T-helper 1 cell (primary cell): ENCODE measurements around the gene PRKCB.

Source experiments
- DNase-seq, 5 donors: peaks; one replicate each; pipeline ENCODE4 v3.0.0-alpha.2; 2012 to 2020

Gene PRKCB

DNA sequence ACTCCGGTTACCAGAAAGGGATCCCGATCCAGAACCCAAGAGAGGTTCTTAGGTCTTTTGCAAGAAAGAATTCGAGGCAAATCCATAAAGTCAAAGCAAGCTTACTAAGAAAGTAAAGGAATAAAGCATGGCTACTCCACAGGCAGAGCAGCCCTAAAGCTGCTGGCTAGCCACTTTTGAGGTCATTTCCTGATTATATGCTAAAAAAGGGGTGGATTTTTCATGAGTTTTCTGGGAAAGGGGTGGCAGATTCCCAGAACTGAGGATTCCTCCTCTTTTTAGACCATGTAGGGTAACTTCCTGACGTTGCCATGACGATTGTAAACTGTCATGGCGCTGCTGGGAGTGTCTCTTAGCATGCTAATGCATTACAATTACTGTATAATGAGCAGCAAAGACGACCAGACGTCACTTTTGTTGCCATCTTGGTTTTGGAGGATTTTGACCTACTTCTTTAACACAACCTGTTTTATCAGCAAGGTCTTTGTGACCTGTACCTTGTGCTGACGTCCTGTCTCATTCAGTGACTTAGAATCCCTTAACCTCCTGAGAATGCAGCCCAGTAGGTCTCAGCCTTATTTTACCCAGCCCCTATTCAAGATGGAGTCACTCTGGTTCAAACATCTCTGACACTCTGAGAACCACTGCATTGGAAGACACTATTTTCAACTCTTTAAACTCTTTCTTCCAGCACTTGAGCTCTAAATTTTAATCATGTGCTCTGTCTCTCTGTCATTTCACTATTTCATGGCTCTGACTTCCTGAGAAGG is 216.7 kb downstream of the PRKCB start:
- DNase-seq, result no peak

DNA sequence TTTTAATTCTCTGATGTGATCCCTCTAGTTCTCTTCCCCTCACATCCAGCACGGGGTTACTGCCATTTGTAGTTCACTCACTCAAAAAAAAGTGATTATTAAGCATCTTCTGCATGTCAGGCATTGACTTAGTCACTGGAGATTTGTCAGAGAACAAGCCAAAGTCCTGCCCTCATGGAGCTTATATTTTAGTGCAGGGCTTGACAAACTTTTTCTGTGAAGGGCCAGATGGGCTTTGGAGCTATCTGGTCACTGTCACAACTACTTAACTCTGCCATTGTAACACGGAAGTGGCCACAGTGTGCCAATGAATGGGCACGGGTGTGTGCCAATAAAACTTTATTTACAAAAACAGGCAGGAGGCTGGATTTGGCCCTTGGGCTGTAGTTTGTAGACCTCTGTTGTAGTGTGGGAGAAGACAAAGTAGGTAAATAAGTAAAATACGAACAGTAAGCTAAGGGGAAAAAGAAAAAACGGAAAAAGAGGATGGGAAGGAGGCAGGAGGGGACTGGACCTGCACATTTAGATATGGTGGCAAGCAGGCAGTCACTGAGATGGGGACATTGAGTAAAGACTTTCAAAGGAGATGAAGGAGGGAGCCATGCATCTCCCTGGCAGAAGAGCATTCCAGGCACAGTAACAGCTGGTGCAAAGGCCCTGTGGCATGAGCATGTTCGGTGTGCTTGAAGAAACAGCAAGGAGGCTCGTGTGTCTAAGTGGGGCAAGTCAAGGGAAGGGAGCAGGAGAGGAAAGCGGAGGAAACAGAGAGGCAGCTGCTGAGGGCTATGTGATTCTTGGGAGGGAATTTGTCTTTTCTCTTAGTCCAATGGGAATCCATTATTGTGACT is 217.5 kb downstream of the PRKCB start:
- DNase-seq, result no peak

DNA sequence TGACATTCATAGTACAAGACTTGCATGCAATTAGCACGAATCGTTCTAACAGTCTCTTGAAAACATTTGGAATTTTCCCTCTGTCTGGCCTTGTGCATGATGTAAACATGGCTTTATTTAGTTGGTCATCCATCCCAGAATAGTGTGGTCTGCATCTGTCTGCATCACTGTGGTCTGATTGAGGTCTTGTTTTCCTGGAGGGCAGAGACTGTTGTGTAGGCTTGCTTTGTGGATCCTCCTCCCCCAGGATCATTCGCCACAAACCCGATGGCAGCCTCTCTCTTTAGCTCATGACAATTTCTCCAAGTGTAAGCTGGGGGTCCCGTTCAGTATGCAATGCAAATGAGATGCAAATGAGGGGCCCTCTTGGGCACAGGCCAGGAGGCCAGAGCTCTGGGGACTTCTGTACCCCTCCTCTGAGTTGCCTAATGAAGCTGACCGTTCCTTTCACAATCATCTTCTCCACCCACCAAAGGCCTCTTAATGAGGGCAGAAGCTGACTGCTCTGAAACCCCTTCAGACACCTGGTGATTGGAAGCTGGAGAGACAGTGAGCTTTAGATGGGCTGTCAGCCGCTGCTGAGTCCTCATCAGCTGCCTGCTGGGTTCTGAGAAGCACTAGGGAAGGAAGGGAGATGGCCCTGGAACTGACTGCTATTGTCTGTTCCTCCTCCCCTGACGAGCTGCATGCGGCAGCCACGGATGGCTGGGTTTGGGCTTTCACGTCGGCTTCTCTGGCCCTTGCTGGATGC is 219.1 kb downstream of the PRKCB start:
- DNase-seq, result no peak

DNA sequence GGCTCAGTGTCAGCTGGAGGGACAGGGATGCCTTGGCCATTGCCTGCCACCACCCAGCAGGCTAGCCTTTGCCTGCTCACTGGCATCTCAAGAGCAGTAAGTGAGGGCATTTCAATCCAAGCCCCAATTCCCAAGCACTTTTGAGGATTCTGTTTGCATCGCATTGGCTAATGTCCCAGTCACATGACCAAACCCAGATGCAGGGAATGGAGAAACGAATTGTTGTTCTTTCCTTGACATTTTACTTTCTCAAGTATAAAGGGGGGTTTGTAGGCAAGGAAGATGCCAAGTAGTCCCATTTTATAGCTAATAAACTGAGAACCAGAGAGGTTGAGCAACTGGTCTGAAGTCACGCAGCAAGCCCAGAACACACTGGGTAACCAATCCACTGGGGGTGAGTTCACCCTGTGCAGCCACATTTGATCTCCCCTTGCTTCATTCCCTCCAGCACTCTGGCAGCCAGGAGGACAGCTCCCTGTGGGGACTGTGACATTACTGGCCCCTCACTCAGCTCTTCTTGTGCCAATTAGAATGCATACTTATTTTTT is 226.6 kb downstream of the PRKCB start:
- no peak for DNase-seq

DNA sequence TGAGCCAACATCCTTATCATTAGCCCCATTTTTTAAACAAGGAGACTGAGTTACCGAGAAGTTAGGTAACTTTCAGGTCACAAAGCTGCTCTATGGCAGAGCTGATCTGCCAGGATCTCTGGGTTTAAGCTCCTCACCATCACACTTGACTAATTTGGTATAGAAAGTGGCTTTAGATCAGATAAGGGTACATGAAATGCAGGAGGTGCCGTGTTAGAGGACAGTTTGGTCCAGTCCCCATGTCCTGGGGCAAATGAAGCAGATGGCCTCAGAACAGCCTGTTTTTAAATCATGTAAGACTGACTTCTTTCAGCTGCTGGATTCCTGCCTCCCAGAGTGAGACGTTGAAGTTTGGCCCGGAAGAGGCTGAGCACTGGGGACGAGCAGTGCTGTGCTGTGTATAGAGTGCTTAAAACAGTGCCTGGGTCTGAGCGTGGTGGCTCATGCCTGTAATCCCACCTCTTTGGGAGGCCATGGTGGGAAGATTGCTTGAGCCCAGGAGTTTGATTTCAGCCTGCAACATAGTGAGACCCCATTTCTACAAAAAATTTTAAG is 233.3 kb downstream of the PRKCB start:
- DNase-seq, result no peak

DNA sequence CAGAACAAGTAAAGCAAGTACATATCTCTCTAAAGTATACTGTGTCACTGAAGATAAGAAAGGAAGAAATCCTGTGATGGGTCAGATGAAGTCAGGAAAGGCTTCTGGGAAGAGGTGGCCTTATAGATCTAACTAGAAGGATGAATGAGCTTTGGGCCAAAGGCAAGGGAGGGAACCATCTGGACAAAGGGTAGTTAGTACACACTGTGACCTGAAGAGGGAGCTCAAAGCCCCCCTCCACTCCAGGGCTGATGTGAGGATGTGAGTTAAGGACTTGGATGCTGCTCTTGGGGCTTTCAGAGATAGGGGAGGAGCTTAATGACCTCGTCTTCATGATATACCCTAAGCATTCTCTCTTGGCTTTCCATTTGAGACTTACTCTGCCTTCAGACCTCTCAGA is 235.1 kb downstream of the PRKCB start:
- peak in 3 of 5 donors; percentile 4 to 53 (median 5) for DNase-seq

DNA sequence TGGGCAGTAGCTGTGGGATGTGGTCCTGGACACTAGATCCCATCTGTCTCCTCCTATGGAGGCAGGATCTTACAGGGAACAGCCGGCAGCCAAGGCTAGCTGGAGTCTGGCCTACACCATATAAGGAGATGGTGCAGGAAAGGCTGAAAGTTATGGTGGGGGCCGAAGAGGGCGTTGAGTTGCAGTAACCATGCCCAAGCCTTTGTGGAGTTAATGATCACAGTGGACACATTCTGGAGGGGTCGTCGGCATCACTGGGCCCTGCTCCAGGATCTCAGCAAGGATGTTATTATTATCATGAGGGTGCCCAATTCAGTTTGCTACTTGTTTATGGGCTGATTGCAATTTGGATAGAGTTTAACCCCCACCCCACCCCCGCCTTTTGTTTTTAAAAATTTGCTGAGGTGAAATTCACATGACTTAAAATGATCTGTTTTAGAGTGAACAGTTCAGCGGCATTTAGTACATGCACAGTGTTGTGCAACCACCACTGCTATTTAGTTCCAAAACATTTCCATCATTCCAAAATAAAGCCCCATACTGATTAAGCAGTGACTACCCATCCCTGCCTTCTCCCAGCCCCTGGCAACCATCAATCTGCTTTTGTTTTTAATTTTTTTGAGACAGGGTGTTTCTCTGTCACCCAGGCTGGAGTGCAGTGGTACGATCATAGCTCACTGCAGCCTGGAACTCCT is 236.0 kb downstream of the PRKCB start:
- no peak for DNase-seq

DNA sequence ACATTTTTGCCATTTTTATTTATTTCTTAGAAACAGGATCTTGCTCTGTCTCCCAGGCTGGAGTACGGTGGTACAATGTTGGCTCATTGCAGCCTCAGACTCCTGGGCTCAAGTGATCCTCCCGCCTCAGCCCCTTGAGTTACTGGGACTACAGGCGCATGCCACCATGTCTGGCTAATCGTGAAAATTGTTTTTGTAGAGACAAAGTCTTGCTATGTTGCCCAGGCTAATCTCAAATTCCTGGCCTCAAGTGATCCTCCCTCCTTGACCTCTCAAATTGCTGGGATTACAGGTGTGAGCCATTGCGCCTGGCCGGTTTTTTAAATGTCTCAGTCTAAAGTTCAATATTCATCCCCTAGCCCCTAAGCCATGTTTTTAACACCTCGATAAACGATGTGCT is 237.5 kb downstream of the PRKCB start:
- no peak for DNase-seq

DNA sequence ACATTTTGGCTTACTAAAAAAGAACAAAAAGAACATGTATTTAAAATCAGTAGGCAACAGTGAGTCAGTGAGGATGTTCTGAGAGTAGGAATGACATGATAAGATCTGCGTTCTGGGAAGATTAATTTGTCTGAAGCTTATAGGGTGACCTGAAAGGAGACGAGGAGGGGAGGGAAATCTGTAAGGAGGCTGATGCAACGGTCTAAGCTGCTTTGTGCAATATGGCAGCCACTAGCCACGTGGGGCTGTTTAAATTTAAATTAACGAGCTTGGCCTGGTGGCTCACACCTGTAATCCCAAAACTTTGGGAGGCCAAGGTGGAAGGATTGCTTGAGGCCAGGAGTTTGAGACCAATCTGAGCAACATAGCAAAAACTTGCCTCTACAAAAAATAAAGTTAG is 238.8 kb downstream of the PRKCB start:
- no peak for DNase-seq

DNA sequence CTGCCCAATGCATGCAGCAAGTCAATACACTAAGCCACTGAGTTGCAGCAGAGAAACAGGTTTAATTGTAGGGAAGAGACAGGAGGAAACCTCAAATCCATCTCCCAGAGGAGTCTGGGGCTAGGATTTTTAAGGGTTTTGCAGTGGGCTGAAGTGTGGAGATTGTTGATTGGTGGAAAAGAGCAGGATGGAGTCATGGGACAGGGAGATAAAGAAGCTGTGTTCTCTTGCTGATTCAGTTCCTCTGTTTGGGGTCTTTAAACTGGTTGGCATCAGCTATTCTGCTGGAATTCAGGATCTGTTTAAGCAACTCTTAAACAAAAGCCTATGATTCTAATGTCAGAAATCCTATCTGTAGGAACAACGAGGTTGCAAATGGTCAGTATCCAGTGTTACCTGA is 239.5 kb downstream of the PRKCB start:
- no peak for DNase-seq

DNA sequence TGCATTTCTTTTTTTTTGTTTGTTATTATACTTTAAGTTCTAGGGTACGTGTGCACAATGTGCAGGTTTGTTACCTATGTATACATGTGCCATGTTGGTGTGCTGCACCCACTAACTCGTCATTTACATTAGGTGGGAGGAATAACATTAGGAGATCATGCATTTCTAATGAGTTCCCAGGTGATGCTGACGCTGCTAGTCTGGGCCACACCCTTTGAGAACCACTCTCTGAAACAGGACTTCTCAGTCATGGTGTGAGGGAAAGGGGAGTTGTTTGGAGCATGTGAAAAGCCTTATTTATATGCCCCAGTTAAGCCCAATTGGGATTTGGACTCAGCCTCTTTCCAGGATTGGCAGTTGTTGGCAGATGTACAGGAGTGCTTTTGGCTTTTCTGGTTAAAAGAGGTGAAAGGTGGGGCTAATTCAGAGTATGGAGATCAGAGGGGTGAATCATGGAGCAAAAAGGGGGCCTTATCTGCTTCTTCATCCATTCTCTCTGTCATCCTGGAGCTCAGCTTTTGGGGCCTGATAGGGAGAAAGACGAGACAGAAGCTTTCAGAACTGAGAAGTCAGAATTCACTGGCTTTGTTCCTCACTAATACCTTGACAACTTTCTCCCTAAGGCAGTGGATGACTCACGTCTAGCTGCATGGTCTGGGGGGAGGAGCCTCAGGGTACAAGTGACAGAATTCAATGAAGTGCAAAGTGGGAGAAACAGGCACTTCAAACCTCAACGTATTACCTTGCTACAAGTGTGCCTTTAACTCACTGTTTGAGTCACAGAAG is 240.3 kb downstream of the PRKCB start:
- DNase-seq, result peak in 1 of 5 donors; percentile 41

DNA sequence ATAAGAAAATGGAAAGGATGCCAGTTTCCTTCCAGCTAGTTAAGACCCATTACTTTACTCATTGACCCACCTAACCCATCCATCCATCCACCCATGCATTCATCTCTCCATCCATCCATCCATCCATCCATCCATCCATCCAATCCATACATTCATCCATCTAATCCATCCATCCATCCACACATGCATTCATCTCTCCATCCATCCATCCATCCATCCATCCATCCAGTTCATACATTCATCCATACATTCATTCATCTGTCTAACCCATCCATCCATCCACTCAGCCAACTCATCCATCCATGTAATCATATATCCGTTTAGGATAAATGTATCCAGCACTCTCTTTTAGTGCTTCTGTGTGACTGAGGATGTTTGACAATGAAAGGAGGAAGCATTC is 241.5 kb downstream of the PRKCB start:
- no peak for DNase-seq

DNA sequence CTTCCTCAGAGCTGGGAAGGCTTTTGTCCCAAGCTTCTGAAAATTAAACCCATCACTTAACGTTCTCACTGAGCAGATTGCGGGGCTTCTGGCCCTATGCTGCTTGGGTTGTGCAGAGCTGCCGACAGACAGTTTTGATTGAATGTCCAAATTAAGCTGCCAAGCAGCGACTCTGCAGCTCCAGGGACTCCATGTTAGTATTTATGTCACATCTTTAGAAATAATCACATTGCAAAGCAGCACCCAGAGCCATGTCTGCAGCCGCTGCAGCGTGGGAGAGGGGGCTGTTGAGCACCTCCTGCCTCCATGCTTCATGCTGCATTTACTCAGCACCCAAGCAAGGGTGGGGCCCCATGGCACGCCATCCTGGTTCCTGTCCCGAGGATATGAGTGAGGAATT is 242.2 kb downstream of the PRKCB start:
- DNase-seq, result no peak

DNA sequence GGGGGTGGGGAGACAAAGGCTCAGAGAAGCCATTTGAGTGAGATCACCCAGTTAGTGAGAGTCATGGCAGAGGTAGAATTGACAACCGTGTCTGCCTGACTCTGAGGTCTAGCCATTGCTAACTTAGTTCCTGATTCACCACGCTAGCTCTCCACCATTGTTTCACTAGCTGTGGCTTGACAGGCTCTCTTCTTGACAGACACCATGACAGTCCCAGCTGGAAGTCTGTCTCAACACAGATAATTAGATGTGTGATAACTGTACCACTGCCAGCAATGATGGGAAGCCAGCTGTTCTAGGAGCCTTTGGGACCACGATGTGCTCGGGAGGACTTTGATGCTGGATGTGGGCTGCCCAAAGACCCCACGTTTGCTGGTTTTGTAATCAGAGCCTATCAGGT is 249.9 kb downstream of the PRKCB start:
- DNase-seq, result no peak

DNA sequence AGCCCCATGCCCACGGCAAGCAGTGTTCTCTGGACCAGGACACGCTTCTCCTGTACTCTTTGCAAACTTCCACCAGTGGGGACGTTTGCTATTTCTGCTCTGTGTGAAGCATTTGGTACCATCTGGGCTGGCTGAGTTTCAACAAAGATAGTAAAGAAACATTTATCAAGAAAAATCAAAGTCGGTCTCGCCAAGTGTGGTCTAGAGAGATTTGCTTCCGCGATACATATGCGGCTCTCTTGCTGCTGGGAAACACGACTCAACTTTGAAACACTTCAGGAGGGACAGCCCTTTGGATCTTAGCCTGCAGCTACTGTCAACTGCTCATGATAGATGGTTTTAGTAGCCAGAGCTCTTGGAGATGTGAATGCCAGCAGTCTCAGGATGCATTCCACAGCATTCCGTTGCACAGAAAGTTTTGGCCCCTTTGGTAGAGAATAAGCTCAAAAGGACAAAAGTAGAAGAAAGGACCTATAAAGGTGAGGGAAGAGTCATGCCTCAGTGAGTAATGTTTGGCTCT is 252.2 kb downstream of the PRKCB start:
- DNase-seq, result no peak

DNA sequence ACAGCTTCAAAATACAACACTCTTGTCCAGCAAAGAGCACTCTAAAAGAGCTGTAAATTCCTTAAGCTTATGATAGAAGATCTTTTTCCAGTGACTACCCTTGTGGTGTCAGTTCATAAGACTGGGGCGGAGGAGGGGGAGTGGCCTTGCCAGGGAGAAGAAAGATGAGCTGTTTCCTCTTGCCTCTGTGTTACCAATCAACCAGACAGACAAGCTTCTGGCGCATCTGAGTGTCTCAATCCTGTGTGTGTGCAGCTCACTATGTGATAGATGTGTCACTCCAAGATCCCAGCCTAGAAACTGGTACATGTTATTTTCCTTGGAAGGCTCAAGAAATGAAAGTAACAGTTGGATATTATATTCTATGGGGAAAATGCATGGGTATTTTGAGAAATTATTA is 253.0 kb downstream of the PRKCB start:
- no peak for DNase-seq

DNA sequence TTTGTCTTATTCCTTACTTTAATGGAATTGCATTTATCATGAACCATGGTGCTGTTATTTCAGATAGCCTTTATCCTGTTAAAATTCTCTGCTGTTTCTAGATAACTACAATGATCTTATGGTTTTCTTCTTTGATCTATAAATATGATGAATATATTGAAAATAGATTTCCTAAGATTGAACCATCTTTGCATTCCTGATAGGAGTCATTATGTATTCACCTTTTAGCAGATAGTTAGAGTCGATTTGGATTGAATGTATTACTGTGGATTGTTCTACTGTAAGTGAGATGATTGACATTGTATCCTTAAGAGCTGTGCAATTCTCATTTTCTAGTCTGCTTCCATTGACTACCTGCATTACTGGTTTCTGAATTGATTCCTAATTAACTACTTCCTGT is 255.3 kb downstream of the PRKCB start:
- DNase-seq, result no peak

DNA sequence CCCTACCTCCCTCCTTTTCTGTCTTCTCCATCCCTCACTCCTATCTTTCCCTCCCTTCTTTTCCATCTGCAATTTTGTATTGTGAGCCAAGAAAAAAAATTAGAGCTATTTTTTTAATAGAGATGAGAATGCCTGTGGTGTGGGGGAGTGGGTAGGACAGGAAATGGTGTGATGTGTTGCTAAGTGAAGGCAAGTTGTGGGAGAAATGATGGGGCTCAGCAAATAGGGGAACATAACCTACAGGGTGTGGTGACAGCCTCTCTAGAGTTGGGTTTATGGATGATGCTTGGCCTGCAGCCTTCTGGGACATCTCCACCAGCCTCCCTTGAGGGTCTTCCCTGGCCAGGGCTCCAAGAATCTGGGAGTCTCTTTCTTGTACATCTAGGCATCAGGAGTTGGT is 257.3 kb downstream of the PRKCB start:
- DNase-seq, result no peak

DNA sequence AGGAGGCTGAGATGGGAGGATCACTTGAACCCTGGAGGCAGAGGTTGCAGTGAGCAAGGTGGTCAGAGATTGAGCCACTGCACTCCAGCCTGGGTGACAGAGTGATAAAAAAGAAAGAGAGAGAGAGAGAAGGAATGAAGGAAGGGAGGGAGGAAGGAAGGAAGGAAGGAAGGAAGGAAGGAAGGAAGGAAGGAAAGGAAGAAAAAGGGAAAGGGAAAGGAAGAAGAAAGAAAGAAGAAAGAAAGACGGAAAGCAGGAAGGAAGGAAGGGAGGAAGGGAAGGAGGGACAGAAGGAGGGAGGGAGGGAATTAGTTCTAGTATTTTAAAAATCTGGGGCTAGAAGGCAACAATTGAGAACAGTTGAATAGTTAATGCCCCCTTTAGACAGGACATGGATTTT is 258.9 kb downstream of the PRKCB start:
- no peak for DNase-seq

DNA sequence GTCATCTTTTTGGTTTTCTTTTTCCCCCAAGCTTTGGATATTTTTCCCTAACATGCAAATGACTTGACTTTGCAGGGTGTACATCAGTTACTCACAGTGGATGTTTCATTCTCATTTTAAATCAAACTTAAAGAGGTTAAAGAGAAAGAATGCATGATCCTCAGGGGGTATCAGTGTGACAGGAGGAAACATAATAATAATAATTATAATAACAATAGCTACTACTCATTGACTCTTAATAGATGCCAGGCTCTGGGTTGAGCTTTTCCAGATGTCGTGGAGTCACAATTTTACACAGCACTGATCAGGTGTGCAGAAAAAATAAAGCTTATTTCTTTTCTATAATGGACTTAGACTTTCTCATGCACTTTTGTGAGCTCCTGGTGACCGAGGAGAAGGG is 263.1 kb downstream of the PRKCB start:
- no peak for DNase-seq

DNA sequence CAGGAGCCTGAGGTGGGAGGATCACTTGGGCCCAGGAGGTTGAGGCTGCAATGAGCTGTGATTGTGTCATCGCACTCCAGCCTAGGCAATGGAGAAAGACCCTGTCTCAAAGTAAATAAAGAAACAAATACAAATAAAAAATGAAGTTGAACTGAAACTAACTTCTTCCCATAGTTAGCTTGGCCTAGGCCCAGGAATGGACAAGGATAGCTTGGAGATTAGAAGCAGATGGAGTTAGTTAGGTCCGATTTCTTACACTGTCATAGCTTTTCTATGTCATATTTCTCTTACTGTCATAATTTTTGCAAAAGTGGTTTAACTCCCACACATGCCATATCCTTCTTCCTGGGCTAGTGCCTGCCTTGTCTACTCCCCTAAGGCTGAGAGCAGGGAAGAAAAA is 265.6 kb downstream of the PRKCB start:
- DNase-seq, result no peak
